Vagina (tissue), 2 donors: ENCODE results near the gene LAMA2. TPM values are rescaled to one million over a fixed set of nuclear protein-coding genes. Genes with fewer than 3 reads are reported as not detected.

Experiments used
- DNase-seq, 2 donors: peaks; one replicate each; pipeline ENCODE4 v3.0.0-alpha.2; 2017; ENCODE audit errors: extremely low spot score in 2 of 2
- H3K27ac ChIP-seq: fragments of 200-600 bp; sonication (generic); one replicate; pipeline ENCODE4 v1.5.1; 2019
- H3K27me3 ChIP-seq: fragments of 200-600 bp; sonication (generic); one replicate; pipeline ENCODE4 v1.5.1; 2019
- H3K36me3 ChIP-seq, 2 donors: fragments of 200-600 bp; sonication (generic); one replicate each; pipeline ENCODE4 v1.5.1; 2017 to 2019
- H3K4me1 ChIP-seq: fragments of 200-600 bp; sonication (generic); one replicate; pipeline ENCODE4 v1.5.1; 2019
- H3K4me3 ChIP-seq, 2 donors: fragments of 200-600 bp; sonication (generic); 1 replicate in 1 of 2; 2 replicates in 1 of 2; pipeline ENCODE4 v1.5.1; 2016 to 2019
- H3K9me3 ChIP-seq: fragments of 200-600 bp; sonication (generic); one replicate; pipeline ENCODE4 v1.5.1; 2019
- CTCF ChIP-seq, 3 experiments: fragments of 450-650 bp in 2 of 3; fragments of 200-600 bp in 1 of 3; sonication (generic) in 1 of 3; IDR thresholded peaks; one replicate each; pipeline ENCODE4 v1.5.1; 2017 to 2019; ENCODE audit warnings: antibody characterized with exemption in 3 of 3, mild to moderate bottlenecking in 2 of 3, moderate library complexity in 2 of 3
- POLR2A ChIP-seq, 2 donors: fragments of 450-650 bp; IDR thresholded peaks; one replicate each; pipeline ENCODE4 v1.6.1; 2017; ENCODE audit warnings: antibody characterized with exemption in 2 of 2, mild to moderate bottlenecking in 2 of 2, moderate library complexity in 2 of 2
- POLR2AphosphoS5 ChIP-seq, 2 donors: sonication (generic); formaldehyde crosslinking; IDR thresholded peaks; one replicate each; pipeline ENCODE4 v1.9.0; 2017; ENCODE audit warnings: antibody characterized with exemption in 2 of 2, mild to moderate bottlenecking in 2 of 2, low read depth in 1 of 2; ENCODE audit not compliant: insufficient read depth in 1 of 2
- intact Hi-C: fragments of 100-400 bp; cut with DNase I; formaldehyde crosslinking; loops from one replicate; pipeline ENCODE4 v1.15.1; 2023
- total RNA-seq: library from RNA; depleted of rRNA; stranded (reverse); fragments of >200 nt; gene quantifications from one replicate; pipeline ENCODE4 v1.2.3, GENCODE V29; 2016

The LAMA2 gene
- total RNA-seq, 1 donor from 2014 or later, result 91.1 TPM

- DNase-seq, result no peak
- Histone ChIP-seq H3K4me3 (no peak overlapping the region), H3K27ac (no peak overlapping the region), H3K4me1 (no peaks in the 10 kb centered on the region), H3K9me3 (no peaks in the 10 kb centered on the region), H3K36me3 (peaks cover 0 to 4% of the 10 kb centered on the region in 2 donors), H3K27me3 (no peaks in the 10 kb centered on the region)
- TF ChIP-seq CTCF (IDR thresholded peaks at IDR 0.05), result no peak
- no peak for TF ChIP-seq POLR2A (IDR thresholded peaks at IDR 0.05)
- no peak for TF ChIP-seq POLR2AphosphoS5 (IDR thresholded peaks at IDR 0.05; ENCODE audit: insufficient read depth in 1 of 2, low read depth in 1 of 2)
- intact Hi-C loops, result no loop called here
These were observed 404.6 kb downstream of the LAMA2 start for GRCh38 chr6:129287231-129288177.

GRCh38 chr6:129289442-129289841, 406.5 kb downstream of the LAMA2 start:
- intact Hi-C loops, result no loop called here
- no peaks in the 10 kb centered on the region for H3K27me3 ChIP-seq

GRCh38 chr6:129292836-129293235, 409.9 kb downstream of the LAMA2 start:
- H3K9me3 ChIP-seq, result no peaks in the 10 kb centered on the region
- intact Hi-C loops, result no loop called here
- peaks cover 0 to 4% of the 10 kb centered on the region in 2 donors for H3K36me3 ChIP-seq
- no peak for DNase-seq
- no peak overlapping the region for H3K4me3 ChIP-seq
- H3K27me3 ChIP-seq, result no peaks in the 10 kb centered on the region
- TF ChIP-seq CTCF (IDR thresholded peaks at IDR 0.05) (no peak), POLR2A (IDR thresholded peaks at IDR 0.05) (no peak), POLR2AphosphoS5 (IDR thresholded peaks at IDR 0.05; ENCODE audit: insufficient read depth in 1 of 2, low read depth in 1 of 2) (no peak)
- no peak overlapping the region for H3K27ac ChIP-seq
- no peaks in the 10 kb centered on the region for H3K4me1 ChIP-seq

More at GRCh38 chr6:129289442-129289841, 406.5 kb downstream of the LAMA2 start:
- DNase-seq, result no peak
- Histone ChIP-seq H3K27ac (no peak overlapping the region), H3K4me1 (no peaks in the 10 kb centered on the region), H3K36me3 (peaks cover 0 to 4% of the 10 kb centered on the region in 2 donors), H3K4me3 (no peak overlapping the region), H3K9me3 (no peaks in the 10 kb centered on the region)
- no peak for TF ChIP-seq POLR2AphosphoS5 (IDR thresholded peaks at IDR 0.05; ENCODE audit: insufficient read depth in 1 of 2, low read depth in 1 of 2)
- no peak for TF ChIP-seq CTCF (IDR thresholded peaks at IDR 0.05)
- TF ChIP-seq POLR2A (IDR thresholded peaks at IDR 0.05), result no peak

- H3K27ac ChIP-seq, result no peak overlapping the region
- H3K9me3 ChIP-seq, result no peaks in the 10 kb centered on the region
- intact Hi-C loops, result no loop called here
- no peak for TF ChIP-seq CTCF (IDR thresholded peaks at IDR 0.05)
- no peak for TF ChIP-seq POLR2A (IDR thresholded peaks at IDR 0.05)
- no peak for TF ChIP-seq POLR2AphosphoS5 (IDR thresholded peaks at IDR 0.05; ENCODE audit: insufficient read depth in 1 of 2, low read depth in 1 of 2)
- H3K4me3 ChIP-seq, result no peak overlapping the region
- no peaks in the 10 kb centered on the region for H3K4me1 ChIP-seq
- no peak for DNase-seq
- no peaks in the 10 kb centered on the region for H3K36me3 ChIP-seq
- H3K27me3 ChIP-seq, result no peaks in the 10 kb centered on the region
These were observed 414.7 kb downstream of the LAMA2 start for GRCh38 chr6:129297592-129297991.

GRCh38 chr6:129302671-129303070, 419.7 kb downstream of the LAMA2 start:
- intact Hi-C loops, result no loop called here
- Histone ChIP-seq H3K9me3 (no peaks in the 10 kb centered on the region), H3K36me3 (no peaks in the 10 kb centered on the region), H3K27me3 (no peaks in the 10 kb centered on the region), H3K4me3 (no peak overlapping the region), H3K4me1 (no peaks in the 10 kb centered on the region), H3K27ac (no peak overlapping the region)
- no peak for DNase-seq
- TF ChIP-seq POLR2AphosphoS5 (IDR thresholded peaks at IDR 0.05; ENCODE audit: insufficient read depth in 1 of 2, low read depth in 1 of 2) (no peak), CTCF (IDR thresholded peaks at IDR 0.05) (no peak), POLR2A (IDR thresholded peaks at IDR 0.05) (no peak)
